SIG-M5 (cell line): ENCODE measurements around the gene SHISA7.
A peak's percentile ranks its signal among the peaks of the same experiment; 100 is the strongest.
"Not testable (repeated sequence)": the region's sequence is repeated elsewhere in the genome, so short reads cannot be mapped to it uniquely, and the experiment has no call there.

ENCODE experiments used
- DNase-seq: peaks from one replicate; lab custom pipeline; 2025; lab: John Stamatoyannopoulos, UW

The SHISA7 gene

GRCh38 chr19:55446060-55446459 is 3.0 kb upstream of the SHISA7 start:
- DNase-seq, result no peak

- no peak for DNase-seq
Observed at GRCh38 chr19:55444646-55445045, 1.5 kb upstream of the SHISA7 start.

- DNase-seq, result no peak
Observed at GRCh38 chr19:55443824-55444480, 852 bp upstream of the SHISA7 start.

GRCh38 chr19:55442372-55442961 is 633 bp downstream of the SHISA7 start:
- no peak for DNase-seq

GRCh38 chr19:55441692-55442321 is 1.3 kb downstream of the SHISA7 start:
- DNase-seq, result no peak

- peak; percentile 32 for DNase-seq
Observed at GRCh38 chr19:55441319-55441691, 1.8 kb downstream of the SHISA7 start.

- DNase-seq, result no peak
Observed at GRCh38 chr19:55440411-55441105, 2.5 kb downstream of the SHISA7 start.

GRCh38 chr19:55439052-55439451 is 4.0 kb downstream of the SHISA7 start:
- no peak for DNase-seq

GRCh38 chr19:55437410-55437809 is 5.7 kb downstream of the SHISA7 start:
- DNase-seq, result no peak

GRCh38 chr19:55436847-55437246 is 6.3 kb downstream of the SHISA7 start:
- no peak for DNase-seq

GRCh38 chr19:55435020-55435419 is 8.1 kb downstream of the SHISA7 start:
- DNase-seq, result no peak

- no peak for DNase-seq
Observed at GRCh38 chr19:55434356-55434919, 8.7 kb downstream of the SHISA7 start.

GRCh38 chr19:55433292-55433691 is 9.8 kb downstream of the SHISA7 start:
- DNase-seq, result no peak

GRCh38 chr19:55432241-55432959 is 10.7 kb downstream of the SHISA7 start:
- DNase-seq, result no peak

GRCh38 chr19:55431183-55431582 is 11.9 kb downstream of the SHISA7 start:
- no peak for DNase-seq

- no peak for DNase-seq
Observed at GRCh38 chr19:55426042-55426441, 17.1 kb downstream of the SHISA7 start.

- DNase-seq, result no peak
Observed at GRCh38 chr19:55424518-55424917, 18.6 kb downstream of the SHISA7 start.

- no peak for DNase-seq
Observed at GRCh38 chr19:55423225-55424005, 19.7 kb downstream of the SHISA7 start.

GRCh38 chr19:55421281-55421680 is 21.8 kb downstream of the SHISA7 start:
- DNase-seq, result not testable (repeated sequence)

GRCh38 chr19:55419624-55420236 is 23.4 kb downstream of the SHISA7 start:
- DNase-seq, result no peak

- DNase-seq, result no peak
Observed at GRCh38 chr19:55419103-55419502, 24.0 kb downstream of the SHISA7 start.
